ENCODE measurements around the gene SNAI1.

GRCh38 chr20:49986049-49986448, 3.3 kb downstream of the SNAI1 start:
- no peak for TF ChIP-seq CTCF (IDR thresholded peaks at IDR 0.05)
- TF ChIP-seq POLR2AphosphoS5 (IDR thresholded peaks at IDR 0.05): no peak

All from breast epithelium (tissue), 3 donors.